ENCODE results near the gene SPEN. TPM values are rescaled to one million over a fixed set of nuclear protein-coding genes. Genes with fewer than 3 reads are reported as not detected.

SPEN gene
- total and polyA plus RNA-seq, 11 donors, result 11.0 to 41.5 (median 21.8) TPM

DNA sequence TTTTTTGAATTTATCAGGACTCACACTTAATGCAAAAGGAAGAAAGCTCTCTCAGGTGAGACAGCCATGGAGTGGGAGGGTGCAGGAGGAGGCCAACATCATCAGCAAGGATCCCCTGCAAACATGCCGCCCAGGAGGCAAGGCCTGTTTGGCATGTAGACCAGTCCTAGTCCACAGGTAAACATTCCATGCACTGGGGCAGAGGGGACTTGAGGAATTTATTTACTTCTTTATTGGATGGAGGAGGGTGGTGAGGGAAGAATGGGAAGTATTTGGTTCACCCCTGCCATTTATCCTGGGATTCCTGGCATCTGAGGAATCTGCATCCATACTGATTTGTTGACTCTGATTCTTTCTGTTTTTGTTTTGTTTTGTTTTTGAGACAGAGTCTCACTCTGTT lies 38.6 kb upstream of the SPEN start:
- no peak overlapping the region for H3K27ac ChIP-seq
- DNase-seq (no peak), ATAC-seq (no peak)
- intact Hi-C loops (cut with DNase I), result loop anchor here in 2 of 10 donors (5.0 to 10.0 kb wide), 2 partner anchors 243 to 246 kb away; no protein-coding TSS in a partner anchor
- H3K4me1 ChIP-seq, result peaks cover 0 to 5% (median 0%) of the 10 kb centered on the region in 12 donors
- no peak overlapping the region for H3K4me3 ChIP-seq
- TF ChIP-seq POLR2A (IDR thresholded peaks at IDR 0.05), result no peak
- TF ChIP-seq, protein P1, sequence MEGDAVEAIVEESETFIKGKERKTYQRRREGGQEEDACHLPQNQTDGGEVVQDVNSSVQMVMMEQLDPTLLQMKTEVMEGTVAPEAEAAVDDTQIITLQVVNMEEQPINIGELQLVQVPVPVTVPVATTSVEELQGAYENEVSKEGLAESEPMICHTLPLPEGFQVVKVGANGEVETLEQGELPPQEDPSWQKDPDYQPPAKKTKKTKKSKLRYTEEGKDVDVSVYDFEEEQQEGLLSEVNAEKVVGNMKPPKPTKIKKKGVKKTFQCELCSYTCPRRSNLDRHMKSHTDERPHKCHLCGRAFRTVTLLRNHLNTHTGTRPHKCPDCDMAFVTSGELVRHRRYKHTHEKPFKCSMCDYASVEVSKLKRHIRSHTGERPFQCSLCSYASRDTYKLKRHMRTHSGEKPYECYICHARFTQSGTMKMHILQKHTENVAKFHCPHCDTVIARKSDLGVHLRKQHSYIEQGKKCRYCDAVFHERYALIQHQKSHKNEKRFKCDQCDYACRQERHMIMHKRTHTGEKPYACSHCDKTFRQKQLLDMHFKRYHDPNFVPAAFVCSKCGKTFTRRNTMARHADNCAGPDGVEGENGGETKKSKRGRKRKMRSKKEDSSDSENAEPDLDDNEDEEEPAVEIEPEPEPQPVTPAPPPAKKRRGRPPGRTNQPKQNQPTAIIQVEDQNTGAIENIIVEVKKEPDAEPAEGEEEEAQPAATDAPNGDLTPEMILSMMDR (IDR thresholded peaks at IDR 0.05), result no peak
- H3K27me3 ChIP-seq, result no peaks in the 10 kb centered on the region
- H3K9me3 ChIP-seq, result no peaks in the 10 kb centered on the region
- WGBS, 4 donors, result 82 to 100% (median 93%) methylated on average over 1 of the region's 1 CpG
- no peaks in the 10 kb centered on the region for H3K36me3 ChIP-seq

DNA sequence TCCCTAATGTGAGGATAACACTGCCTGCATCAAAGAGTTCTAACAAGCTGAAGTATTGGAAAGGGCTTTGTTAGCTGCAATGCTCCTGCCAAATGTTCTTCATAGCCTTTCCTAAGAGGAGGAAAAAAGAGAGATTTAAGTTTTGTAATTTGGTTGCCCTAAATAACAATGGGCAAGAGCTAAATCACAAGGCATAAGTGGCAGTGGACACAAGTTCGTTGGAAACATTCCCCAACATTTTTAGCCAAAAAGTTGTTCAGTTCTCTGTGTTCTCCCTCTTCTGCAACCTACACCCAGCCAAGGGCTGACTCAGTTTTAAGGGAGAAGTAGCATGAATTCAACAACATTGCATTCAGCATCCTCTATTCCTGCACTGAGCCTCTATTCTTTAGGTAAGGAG lies 37.4 kb upstream of the SPEN start:
- no peak overlapping the region for H3K4me3 ChIP-seq
- H3K9me3 ChIP-seq, result no peaks in the 10 kb centered on the region
- WGBS, 4 donors, result 54 to 70% (median 64%) methylated on average over 1 of the region's 1 CpG
- ATAC-seq, result no peak
- H3K27me3 ChIP-seq, result no peaks in the 10 kb centered on the region
- no peak for DNase-seq
- peaks cover 0 to 5% (median 0%) of the 10 kb centered on the region in 12 donors for H3K4me1 ChIP-seq
- no peak for TF ChIP-seq POLR2A (IDR thresholded peaks at IDR 0.05)
- TF ChIP-seq, protein P1 (IDR thresholded peaks at IDR 0.05), result no peak
- intact Hi-C loops (cut with DNase I), result loop anchor here in 2 of 10 donors (10.0 kb wide), 2 partner anchors 95 to 105 kb away; no protein-coding TSS in a partner anchor
- no peaks in the 10 kb centered on the region for H3K36me3 ChIP-seq
- H3K27ac ChIP-seq, result no peak overlapping the region

DNA sequence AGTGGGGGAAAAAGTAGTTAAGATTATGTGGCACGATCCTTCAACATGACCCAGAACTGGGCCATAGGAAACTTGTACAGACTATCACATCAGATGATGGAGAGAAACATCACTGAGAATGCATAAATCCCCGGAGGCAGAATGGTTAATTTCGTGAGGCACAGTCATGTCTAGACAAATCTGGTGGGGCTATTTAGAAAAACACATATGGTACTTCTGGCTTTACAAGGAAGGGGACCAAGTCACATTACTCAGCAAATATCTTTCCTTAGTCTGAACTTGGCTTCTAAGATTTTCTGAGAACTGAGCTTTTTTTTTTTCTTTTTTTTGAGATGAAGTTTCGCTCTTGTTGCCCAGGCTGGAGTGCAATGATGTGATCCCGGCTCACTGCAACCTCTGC lies 30.8 kb upstream of the SPEN start:
- 90 to 95% (median 92%) methylated on average over 5 of the region's 5 CpGs for WGBS, 4 donors
- intact Hi-C loops (cut with DNase I), result loop anchor here in 8 of 10 donors (5.0 to 10.0 kb wide), 4 partner anchors 88 to 241 kb away; no protein-coding TSS in a partner anchor

DNA sequence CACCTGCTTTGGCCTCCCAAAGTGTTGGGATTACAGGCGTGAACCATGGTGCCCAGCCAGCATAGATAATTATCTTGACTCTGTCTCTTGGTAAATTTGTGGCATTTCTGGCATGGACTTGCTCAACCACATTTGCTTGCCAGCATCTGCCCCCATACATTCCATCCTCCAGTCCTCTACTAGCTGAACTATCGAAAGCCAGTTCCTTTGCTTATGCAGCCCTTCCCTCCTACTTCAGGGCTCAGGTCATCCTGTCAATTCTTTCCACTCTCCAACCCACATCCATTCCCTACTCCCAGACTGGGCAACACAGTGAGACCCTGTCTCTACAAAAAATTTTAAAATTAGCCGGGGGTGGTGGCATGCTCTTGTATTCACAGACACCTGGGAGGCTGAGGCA lies 27.0 kb upstream of the SPEN start:
- ATAC-seq, result no peak
- Histone ChIP-seq H3K27ac (no peak overlapping the region), H3K4me1 (peaks cover 0 to 10% (median 3%) of the 10 kb centered on the region in 12 donors), H3K9me3 (no peaks in the 10 kb centered on the region), H3K36me3 (no peaks in the 10 kb centered on the region), H3K27me3 (no peaks in the 10 kb centered on the region), H3K4me3 (no peak overlapping the region)
- WGBS, 4 donors, result 95 to 100% (median 99%) methylated on average over 3 of the region's 3 CpGs
- TF ChIP-seq, protein P1 (IDR thresholded peaks at IDR 0.05), result no peak
- intact Hi-C loops (cut with DNase I), result no loop called here
- no peak for DNase-seq

More for the DNA sequence above, 30.8 kb upstream of the SPEN start:
- Histone ChIP-seq H3K36me3 (no peaks in the 10 kb centered on the region), H3K9me3 (no peaks in the 10 kb centered on the region), H3K27ac (no peak overlapping the region), H3K4me3 (no peak overlapping the region), H3K27me3 (no peaks in the 10 kb centered on the region), H3K4me1 (peaks cover 0 to 13% (median 2%) of the 10 kb centered on the region in 12 donors)
- no peak for TF ChIP-seq POLR2A (IDR thresholded peaks at IDR 0.05)
- TF ChIP-seq, protein P1 (IDR thresholded peaks at IDR 0.05), result no peak
- ATAC-seq (no peak), DNase-seq (no peak)
